Vagina (tissue), 2 donors: Measurements from ENCODE around the gene TMEM203.

ENCODE experiments used
- POLR2A ChIP-seq, 2 donors: fragments of 450-650 bp; IDR thresholded peaks; one replicate each; pipeline ENCODE4 v1.6.1; 2017; ENCODE audit warnings: antibody characterized with exemption in 2 of 2, mild to moderate bottlenecking in 2 of 2, moderate library complexity in 2 of 2
- POLR2AphosphoS5 ChIP-seq, 2 donors: sonication (generic); formaldehyde crosslinking; IDR thresholded peaks; one replicate each; pipeline ENCODE4 v1.9.0; 2017; ENCODE audit warnings: antibody characterized with exemption in 2 of 2, mild to moderate bottlenecking in 2 of 2, low read depth in 1 of 2; ENCODE audit not compliant: insufficient read depth in 1 of 2
- TF ChIP-seq, protein P1 (sequence below), 3 experiments: fragments of 450-650 bp in 2 of 3; fragments of 200-600 bp in 1 of 3; sonication (generic) in 1 of 3; IDR thresholded peaks; one replicate each; pipeline ENCODE4 v1.5.1; 2017 to 2019; ENCODE audit warnings: antibody characterized with exemption in 3 of 3, mild to moderate bottlenecking in 2 of 3, moderate library complexity in 2 of 3

DNA sequence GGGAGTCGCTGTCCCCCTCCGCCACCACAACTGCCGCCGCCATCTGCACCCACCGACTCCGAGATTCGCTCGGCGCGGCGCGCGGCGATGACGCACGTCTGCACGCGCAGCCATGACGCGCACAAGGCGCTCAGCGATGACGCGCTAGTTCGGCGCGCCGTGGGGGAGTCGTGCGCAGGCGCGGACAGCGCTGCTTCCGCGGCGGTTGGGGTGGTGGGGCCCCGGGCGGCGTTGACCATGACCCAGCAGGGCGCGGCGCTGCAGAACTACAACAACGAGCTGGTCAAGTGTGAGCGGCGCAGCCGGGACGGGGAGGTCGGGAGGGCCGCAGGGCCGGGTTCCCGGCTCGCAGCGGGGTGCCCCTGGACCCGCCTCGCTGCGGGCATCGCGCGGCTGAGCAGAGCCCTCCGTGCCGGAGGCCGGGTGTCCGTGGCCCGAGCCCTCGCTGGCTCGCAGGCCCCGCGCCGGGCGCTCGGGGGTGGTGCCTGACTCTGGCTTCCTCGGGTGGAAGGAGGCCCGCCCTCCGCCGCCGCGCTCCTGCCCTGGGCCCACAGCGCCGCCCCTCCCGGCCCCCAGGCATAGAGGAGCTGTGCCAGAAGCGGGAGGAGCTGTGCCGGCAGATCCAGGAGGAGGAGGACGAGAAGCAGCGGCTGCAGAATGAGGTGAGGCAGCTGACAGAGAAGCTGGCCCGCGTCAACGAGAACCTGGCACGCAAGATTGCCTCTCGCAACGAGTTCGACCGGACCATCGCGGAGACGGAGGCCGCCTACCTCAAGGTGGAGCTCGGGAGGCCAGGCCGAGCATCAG lies 16.8 kb downstream of the TMEM203 start, which contains the start of the genes ANAPC2 and SSNA1:
- TF ChIP-seq, protein P1, sequence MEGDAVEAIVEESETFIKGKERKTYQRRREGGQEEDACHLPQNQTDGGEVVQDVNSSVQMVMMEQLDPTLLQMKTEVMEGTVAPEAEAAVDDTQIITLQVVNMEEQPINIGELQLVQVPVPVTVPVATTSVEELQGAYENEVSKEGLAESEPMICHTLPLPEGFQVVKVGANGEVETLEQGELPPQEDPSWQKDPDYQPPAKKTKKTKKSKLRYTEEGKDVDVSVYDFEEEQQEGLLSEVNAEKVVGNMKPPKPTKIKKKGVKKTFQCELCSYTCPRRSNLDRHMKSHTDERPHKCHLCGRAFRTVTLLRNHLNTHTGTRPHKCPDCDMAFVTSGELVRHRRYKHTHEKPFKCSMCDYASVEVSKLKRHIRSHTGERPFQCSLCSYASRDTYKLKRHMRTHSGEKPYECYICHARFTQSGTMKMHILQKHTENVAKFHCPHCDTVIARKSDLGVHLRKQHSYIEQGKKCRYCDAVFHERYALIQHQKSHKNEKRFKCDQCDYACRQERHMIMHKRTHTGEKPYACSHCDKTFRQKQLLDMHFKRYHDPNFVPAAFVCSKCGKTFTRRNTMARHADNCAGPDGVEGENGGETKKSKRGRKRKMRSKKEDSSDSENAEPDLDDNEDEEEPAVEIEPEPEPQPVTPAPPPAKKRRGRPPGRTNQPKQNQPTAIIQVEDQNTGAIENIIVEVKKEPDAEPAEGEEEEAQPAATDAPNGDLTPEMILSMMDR (IDR thresholded peaks at IDR 0.05): peak in 1 of 3 experiments; percentile 23
- TF ChIP-seq POLR2AphosphoS5 (IDR thresholded peaks at IDR 0.05; ENCODE audit: insufficient read depth in 1 of 2, low read depth in 1 of 2): peak; percentile 89 to 95
- peak in 1 of 2 donors; percentile 79 for TF ChIP-seq POLR2A (IDR thresholded peaks at IDR 0.05)
